Measurements from ENCODE around the gene THRA.

DNA sequence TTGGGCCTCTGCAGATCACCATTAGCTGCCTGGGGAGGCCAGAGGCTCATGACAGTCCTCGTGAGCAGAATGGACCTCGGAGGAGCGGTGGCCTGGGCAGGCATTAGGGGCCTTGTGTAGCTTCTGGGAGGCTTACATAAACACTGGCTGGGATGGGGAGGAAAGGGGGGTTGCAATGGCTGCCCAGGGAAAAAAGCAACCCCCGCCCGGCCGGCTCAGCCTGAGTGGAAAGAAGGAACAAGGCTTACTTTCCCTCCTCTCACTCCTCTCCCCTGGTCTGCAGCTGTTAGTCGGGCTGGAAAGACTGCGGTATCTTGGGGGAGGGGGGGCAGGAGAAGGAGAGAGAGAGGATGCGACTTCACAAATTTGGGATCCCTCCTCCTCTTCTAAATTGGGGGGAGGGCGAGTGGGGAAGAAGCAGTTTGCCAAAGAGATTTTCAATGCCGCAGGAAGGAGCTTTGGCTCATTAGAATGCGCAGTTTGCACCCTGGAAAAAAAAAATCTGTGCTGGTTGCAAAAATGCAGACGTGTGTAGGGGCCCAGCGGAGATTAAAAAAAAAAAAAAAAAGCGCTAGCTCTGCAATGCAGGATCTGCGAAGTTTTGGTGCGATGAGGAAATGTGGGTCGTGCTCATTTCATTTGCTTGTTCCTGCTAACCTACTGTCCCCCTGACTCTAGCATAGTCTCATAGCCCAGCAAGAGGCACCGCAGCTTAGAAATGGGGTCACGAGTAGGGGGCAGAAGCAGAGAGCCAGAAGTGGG lies 44.2 kb downstream of the THRA start:
- TF ChIP-seq, protein P1, sequence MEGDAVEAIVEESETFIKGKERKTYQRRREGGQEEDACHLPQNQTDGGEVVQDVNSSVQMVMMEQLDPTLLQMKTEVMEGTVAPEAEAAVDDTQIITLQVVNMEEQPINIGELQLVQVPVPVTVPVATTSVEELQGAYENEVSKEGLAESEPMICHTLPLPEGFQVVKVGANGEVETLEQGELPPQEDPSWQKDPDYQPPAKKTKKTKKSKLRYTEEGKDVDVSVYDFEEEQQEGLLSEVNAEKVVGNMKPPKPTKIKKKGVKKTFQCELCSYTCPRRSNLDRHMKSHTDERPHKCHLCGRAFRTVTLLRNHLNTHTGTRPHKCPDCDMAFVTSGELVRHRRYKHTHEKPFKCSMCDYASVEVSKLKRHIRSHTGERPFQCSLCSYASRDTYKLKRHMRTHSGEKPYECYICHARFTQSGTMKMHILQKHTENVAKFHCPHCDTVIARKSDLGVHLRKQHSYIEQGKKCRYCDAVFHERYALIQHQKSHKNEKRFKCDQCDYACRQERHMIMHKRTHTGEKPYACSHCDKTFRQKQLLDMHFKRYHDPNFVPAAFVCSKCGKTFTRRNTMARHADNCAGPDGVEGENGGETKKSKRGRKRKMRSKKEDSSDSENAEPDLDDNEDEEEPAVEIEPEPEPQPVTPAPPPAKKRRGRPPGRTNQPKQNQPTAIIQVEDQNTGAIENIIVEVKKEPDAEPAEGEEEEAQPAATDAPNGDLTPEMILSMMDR (IDR thresholded peaks at IDR 0.05): no peak
- no peak for TF ChIP-seq POLR2A (IDR thresholded peaks at IDR 0.05)

Measured in thyroid gland (tissue), 4 donors.